GM18870 (cell line): ENCODE data around the gene CCDC18.
"Not testable (repeated sequence)": the region's sequence is repeated elsewhere in the genome, so short reads cannot be mapped to it uniquely, and the experiment has no call there.

Source experiments
- ATAC-seq: cut with Tn5 transposase; IDR thresholded peaks from one replicate; pipeline ENCODE4 v1.9.1; 2021; ENCODE audit warnings: moderate library complexity; ENCODE audit not compliant: unreplicated experiment

The CCDC18 gene

GRCh38 chr1:93238425-93238824 is 57.9 kb downstream of the CCDC18 start:
- ATAC-seq: no peak

DNA sequence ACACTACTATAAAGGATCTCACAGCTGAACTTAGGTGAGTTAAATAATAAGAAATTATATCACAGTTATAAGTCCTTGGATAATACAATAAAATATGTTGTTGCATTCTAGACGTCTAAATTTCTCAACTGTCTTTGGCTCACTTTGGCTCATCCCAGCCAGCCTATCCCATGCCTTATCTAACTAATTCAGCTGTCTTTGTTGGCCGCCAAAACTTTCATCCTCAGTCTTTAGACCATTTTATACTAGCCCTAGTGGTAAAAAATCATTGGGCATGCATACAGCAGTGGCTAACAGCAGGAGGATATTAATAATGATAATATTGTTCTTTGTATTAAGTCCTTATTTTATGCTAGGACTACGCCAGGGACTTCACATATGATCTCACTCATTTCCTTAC is 59.3 kb downstream of the CCDC18 start:
- ATAC-seq: no peak

DNA sequence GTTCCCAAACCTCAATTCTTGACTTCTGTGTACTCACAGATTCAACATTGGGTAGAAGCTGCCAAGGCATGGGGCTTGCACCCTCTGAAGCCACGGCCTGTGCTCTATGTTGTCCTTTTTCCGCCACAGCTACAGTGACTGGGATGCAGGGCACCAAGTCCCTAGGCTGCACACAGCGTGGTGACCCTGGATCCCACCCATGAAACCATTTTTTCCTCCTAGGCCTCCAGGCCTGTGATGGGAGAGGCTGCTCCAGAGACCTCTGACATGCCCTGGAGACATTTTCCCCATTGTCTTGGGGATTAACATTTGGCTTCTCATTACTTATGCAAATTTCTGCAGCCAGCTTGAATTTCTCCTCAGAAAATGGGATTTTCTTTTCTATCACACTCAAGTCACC is 62.7 kb downstream of the CCDC18 start:
- ATAC-seq: not testable (repeated sequence)

- ATAC-seq: no peak
These were observed 64.0 kb downstream of the CCDC18 start for GRCh38 chr1:93244298-93245069.

GRCh38 chr1:93251966-93252365 is 71.4 kb downstream of the CCDC18 start:
- no peak for ATAC-seq

DNA sequence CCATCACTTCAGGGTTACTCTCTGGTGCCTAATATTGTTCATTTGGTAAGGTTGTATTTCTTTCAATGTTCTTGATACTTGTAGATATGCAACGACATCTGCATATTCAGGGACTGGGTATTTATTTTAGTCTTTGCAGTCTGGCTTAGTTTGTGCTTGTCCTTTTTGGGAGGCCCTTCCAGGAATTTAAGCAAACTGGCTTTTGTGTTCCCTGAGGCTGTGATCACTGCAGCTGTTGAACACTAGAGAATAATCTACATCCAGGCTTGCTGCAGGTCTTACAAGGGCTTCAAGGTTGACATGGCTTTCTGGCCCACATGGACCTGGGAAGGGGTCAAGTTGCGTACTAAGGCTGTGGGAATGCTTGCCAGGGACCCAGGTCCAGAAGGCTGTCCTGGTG is 72.1 kb downstream of the CCDC18 start:
- ATAC-seq: no peak

DNA sequence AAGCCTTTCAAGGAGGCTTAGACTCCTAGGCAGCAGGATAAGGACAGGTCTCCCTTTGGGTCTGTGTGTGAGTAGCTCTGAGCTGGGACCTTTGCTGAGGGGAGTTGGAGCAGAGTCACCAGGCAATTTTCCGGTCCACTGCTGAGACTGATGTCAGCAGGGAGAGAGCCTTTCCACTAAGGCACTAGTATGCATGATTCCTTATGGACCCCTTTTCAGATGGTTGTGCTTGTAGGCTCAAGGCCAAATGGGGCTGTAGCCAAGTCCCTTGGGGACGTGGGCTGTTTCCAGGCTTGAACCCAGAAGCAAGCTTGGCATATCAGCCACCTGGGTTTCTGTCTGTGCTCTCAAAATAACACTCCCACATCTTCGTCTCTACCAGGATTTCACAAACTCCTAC is 73.0 kb downstream of the CCDC18 start:
- no peak for ATAC-seq

GRCh38 chr1:93255222-93256079 is 74.9 kb downstream of the CCDC18 start:
- no peak for ATAC-seq

GRCh38 chr1:93256433-93256832 is 75.9 kb downstream of the CCDC18 start:
- no peak for ATAC-seq

- ATAC-seq: no peak
These were observed 77.4 kb downstream of the CCDC18 start for GRCh38 chr1:93257889-93258288.

DNA sequence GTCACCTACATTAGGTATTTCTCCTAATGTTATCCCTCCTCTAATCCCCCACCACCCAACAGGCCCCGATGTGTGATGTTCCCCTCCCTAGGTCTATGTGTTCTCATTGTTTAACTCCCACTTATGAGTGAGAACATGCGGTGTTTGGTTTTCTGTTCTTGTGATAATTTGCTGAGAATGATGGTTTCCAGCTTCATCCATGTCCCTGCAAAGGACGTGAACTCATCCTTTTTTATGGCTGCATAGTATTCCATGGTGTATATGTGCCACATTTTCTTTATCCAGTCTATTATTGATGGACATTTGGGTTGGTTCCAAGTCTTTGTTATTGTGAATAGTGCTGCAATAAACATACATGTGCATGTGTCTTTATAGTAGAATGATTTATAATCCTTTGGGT is 80.2 kb downstream of the CCDC18 start:
- not testable (repeated sequence) for ATAC-seq

DNA sequence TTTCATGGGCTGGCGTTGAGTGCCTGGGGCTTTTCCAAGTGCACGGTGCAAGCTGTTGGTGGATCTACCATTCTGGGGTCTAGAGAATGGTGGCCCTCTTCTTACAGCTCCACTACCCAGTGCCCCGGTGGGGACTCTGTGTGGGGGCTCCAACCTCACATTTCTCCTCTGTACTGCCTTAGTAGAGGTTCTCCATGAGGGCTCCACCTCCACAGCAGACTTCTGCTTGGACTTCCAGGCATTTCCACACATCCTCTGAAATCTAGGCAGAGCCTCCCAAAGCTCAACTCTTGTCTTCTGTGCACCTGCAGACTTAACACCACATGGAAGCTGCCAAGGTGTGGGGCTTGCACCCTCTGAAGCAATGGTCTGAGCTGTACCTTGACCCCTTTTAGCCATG is 82.1 kb downstream of the CCDC18 start:
- ATAC-seq: no peak

GRCh38 chr1:93268888-93269287 is 88.4 kb downstream of the CCDC18 start:
- ATAC-seq: not testable (repeated sequence)

- not testable (repeated sequence) for ATAC-seq
These were observed 94.7 kb downstream of the CCDC18 start for GRCh38 chr1:93275262-93275633.

GRCh38 chr1:93275634-93276295 is 95.2 kb downstream of the CCDC18 start:
- no peak for ATAC-seq

- not testable (repeated sequence) for ATAC-seq
These were observed 97.0 kb downstream of the CCDC18 start for GRCh38 chr1:93277530-93277929.

- ATAC-seq: no peak
These were observed 103.0 kb downstream of the CCDC18 start for GRCh38 chr1:93283496-93283895.

DNA sequence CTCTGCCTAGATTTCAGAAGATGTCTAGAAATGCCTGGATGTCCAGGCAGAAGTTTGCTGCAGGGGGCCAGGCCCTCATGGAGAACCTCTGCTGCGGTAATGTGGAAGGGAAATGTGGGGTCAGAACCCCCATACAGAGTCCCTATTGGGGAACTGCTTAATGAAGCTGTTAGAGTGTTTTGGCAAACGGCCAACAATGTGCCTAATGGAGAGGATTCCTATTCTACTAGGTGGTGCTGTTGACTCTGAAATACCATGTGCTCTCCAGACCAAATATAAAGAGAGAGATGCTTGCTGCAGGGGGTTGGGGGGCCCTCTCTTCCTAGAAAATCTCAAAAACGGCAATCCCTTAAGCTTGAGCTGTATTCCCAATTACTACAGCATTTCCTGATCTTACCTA is 108.0 kb downstream of the CCDC18 start:
- ATAC-seq: no peak

DNA sequence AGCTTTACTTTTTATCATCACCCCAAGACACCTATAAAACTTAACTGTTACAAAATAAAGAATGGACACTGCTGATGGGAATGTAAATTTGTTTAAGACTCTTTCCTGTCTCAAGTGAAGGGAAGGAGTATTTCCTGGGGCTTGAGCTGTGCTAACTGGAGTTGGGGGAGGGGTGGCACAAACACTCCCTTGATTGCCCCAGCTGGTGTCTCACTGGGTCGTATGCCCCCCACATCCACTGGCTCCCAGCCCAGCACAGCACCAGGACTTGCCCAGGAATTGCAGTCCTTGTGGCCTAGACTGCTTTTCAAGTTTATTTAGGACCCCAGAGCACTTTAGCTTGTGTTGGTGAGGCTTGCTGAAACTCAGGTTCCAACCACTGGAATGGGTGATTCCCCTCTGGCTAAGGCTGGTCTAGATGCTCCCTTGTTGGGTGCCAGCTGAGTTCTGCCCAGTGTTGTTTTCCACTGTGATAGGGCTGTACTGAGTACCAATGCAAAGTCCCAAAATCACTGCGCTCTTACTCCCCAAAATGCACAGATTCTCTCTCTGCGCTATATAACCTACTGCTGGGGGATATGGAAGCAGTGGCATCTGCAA is 116.1 kb downstream of the CCDC18 start:
- ATAC-seq: no peak

DNA sequence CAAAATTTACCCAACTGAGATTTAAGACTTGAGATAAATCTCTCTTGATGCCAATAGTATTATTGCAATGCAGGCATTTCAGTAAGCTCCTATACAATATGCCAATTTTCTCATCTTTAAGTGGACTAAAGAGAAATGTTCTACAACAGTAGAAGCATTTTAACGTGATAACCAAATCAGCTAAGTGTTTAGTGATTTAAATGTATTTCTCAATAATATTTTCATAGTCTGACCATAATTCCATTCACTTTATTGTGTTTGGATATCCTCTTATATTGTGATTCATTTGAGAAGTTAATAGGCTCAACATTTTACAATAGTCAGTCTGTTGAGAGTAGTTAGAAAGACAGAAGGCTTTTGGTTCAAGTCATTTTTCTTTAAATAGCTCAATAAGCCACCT is 120.6 kb downstream of the CCDC18 start:
- no peak for ATAC-seq

DNA sequence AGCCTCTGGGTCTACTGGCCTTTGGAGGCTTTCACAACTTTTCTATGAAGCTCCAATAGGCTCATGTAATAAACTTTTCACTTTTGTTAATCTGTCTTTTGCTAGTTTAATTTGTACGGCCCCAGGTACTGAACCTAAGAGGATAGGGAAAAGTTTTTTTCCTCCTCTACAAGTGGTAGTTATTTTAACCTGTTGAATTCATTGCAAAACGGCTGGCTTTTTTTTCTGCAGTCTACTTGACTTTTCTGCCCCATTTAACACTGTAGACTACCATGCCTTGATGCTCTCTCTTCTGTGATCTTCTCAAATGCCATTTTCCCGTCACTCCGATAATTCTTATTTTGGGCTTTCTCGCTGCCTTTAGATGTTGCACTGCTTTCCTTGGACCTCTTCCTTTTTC is 121.6 kb downstream of the CCDC18 start:
- no peak for ATAC-seq
